ENCODE measurements around the gene SUSD4.

GRCh38 chr1:223198628-223198965 lies 165.4 kb downstream of the SUSD4 start:
- TF ChIP-seq MXI1 (IDR thresholded peaks at IDR 0.05; ENCODE audit: borderline replicate concordance, low read depth, low read length) (no peak), CTCF (conservative IDR thresholded peaks at IDR 0.05; ENCODE audit: low read depth, low read length) (no peak), POLR2A (IDR thresholded peaks at IDR 0.05; ENCODE audit: low read depth, low read length) (no peak), RAD21 (IDR thresholded peaks at IDR 0.05; ENCODE audit: low read length) (no peak), ELK1 (IDR thresholded peaks at IDR 0.05; ENCODE audit: borderline replicate concordance, low read depth, low read length) (no peak), MAZ (IDR thresholded peaks at IDR 0.05; ENCODE audit: borderline replicate concordance, low read depth, low read length) (no peak), RFX5 (IDR thresholded peaks at IDR 0.05; ENCODE audit: low read depth, low read length) (no peak), CHD1 (IDR thresholded peaks at IDR 0.05; ENCODE audit: low read depth, low read length) (no peak), SMC3 (IDR thresholded peaks at IDR 0.05; ENCODE audit: low read depth, low read length) (no peak), MAFK (IDR thresholded peaks at IDR 0.05; ENCODE audit: low read depth, low read length) (no peak)
